Lower leg skin (tissue), 3 donors: Measurements from ENCODE around the gene OLFM2.

Source experiments
- CTCF ChIP-seq, 3 donors: fragments of 450-650 bp; IDR thresholded peaks; one replicate each; pipeline ENCODE4 v1.5.1; 2016; ENCODE audit warnings: antibody characterized with exemption in 3 of 3, mild to moderate bottlenecking in 3 of 3, moderate library complexity in 2 of 3
- POLR2A ChIP-seq, 2 donors: fragments of 450-650 bp; IDR thresholded peaks; one replicate each; pipeline ENCODE4 v1.6.1; 2016 to 2017; ENCODE audit warnings: antibody characterized with exemption in 2 of 2, mild to moderate bottlenecking in 1 of 2, moderate library complexity in 1 of 2

GRCh38 chr19:9834307-9834725 is 102.0 kb downstream of the OLFM2 start:
- TF ChIP-seq CTCF (IDR thresholded peaks at IDR 0.05): no peak
- TF ChIP-seq POLR2A (IDR thresholded peaks at IDR 0.05): no peak
